NCI-H2227 treated with DMSO at 0.1 percent for 48 hours (cell line): ENCODE data around the gene TMEM79.
A peak's percentile ranks its signal among the peaks of the same experiment; 100 is the strongest.
"Not testable (repeated sequence)": the region's sequence is repeated elsewhere in the genome, so short reads cannot be mapped to it uniquely, and the experiment has no call there.

ENCODE experiments used
- DNase-seq: peaks from one replicate; lab custom pipeline; 2025; lab: John Stamatoyannopoulos, UW

The TMEM79 gene

GRCh38 chr1:156303241-156303640, 19.1 kb downstream of the TMEM79 start:
- DNase-seq = no peak

GRCh38 chr1:156305215-156305614, 21.1 kb downstream of the TMEM79 start:
- DNase-seq = no peak

- DNase-seq = no peak
Measured at GRCh38 chr1:156308078-156308477, 24.0 kb downstream of the TMEM79 start.

DNA sequence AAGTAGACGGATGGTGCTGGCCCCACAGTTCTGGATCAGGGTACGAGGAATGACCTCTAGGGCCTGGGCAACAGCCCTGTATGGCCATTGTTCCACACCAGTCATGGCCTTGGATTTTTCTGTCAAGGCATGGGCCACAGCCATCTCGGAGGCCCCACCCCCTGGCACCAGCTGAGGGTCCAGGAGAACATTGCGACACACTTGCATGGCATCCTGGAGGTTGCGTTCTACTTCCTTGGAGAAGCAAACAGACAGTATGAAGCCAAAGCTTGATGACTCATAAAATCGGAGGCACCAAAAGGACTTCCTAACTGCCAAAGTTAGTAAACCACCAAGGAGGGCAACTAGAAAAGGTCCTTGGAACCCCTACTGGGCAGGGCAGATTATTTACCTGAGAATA, 26.8 kb downstream of the TMEM79 start:
- no peak for DNase-seq

- no peak for DNase-seq
Measured at GRCh38 chr1:156316909-156317308, 32.8 kb downstream of the TMEM79 start.

- DNase-seq = no peak
Measured at GRCh38 chr1:156319664-156320063, 35.5 kb downstream of the TMEM79 start.

DNA sequence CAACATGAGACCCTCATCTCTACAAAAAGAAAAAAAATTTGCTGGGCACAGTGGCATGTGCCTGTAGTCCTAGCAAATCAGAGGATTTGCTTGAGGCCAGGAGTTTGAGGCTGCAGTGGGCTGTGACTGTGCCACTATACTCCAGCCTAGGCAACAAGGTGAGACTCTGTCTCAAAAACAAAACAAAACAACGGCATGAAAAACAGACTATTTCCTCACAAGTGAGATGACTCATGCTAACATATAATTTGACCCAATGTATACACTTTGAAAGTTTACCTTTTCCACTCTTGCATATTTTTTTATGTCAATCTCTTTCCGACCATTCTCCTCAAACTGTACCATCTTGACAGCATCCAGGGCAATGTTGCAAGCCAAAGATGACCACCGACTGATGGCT, 36.4 kb downstream of the TMEM79 start:
- no peak for DNase-seq

GRCh38 chr1:156323179-156323578, 39.1 kb downstream of the TMEM79 start:
- DNase-seq = not testable (repeated sequence)

DNA sequence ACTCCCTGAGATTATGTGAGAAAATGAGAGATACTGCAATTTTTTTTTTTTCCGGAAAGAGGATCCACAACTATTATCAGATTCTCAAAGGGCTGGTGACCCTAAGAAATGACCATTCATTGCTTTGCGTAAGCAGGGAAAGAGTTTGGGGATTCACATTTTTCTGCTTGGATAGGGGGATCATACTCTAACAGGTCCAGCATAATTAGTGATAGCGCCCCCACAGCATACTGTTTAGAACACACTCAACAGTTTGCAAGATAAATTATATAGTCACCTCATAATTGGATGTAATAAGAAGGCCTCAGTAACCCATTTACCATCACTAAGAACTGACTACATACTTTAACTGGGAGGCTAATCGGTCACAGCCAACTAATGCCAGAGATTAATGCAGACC, 52.1 kb downstream of the TMEM79 start:
- DNase-seq = no peak

GRCh38 chr1:156337052-156337887, 53.1 kb downstream of the TMEM79 start:
- DNase-seq = no peak

GRCh38 chr1:156337888-156338179, 53.7 kb downstream of the TMEM79 start:
- DNase-seq = no peak

DNA sequence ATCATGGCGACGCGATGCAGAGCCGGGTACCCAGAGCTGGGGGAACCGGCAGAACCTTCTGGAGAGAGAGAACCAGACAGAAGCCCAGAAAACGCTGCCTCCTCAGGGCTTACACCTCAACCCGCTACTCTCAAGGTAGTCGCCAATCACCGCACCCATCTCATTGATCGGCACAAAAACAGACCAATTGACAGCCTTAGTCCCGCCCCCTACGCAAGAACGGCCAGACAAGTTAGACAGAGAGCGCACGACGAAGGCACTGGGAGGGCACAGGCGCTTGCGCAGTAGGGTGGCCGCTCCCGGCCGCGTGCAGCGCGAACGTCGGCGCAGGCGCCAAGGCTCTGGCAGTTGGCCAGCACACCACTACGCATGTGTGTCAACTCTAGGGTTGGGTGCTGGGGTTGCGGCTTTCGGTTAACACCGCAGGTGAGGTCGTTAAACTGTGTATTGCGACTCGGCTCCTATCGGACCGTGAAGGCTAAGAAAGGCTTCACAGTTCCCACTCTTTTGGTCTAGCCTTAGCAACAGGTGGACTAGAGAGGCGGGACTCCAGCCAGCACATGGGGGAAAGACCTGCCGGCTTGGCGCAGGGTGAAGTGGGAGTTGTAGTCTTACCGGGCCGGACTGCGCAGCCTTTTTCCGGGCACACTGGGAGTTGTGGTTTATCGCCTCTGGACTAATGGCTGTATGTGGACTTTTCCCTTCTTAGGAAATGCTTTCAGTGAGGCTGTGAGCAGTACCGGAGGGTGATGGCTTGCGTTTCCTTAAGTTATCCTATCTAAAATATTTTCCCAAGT, 54.3 kb downstream of the TMEM79 start, which contains the start of the genes CCT3 and TSACC:
CCT3 (minus strand) TSS at position 113 of the 797 bp plus-strand sequence; CDS start at position 5, 108 bp downstream.
TSACC (plus strand) TSS at position 347 of the 797 bp plus-strand sequence. CDS start 1,232 bp downstream, outside the sequence.
- peak; percentile 99 for DNase-seq
